Measurements from ENCODE around the gene OPHN1.
"Not testable (repeated sequence)": the region's sequence is repeated elsewhere in the genome, so short reads cannot be mapped to it uniquely, and the experiment has no call there.

Gene OPHN1

GRCh38 chrX:68354879-68355628 lies 78.2 kb downstream of the OPHN1 start:
- no peak for DNase-seq

GRCh38 chrX:68345025-68345424 lies 88.3 kb downstream of the OPHN1 start:
- no peak for DNase-seq

DNA sequence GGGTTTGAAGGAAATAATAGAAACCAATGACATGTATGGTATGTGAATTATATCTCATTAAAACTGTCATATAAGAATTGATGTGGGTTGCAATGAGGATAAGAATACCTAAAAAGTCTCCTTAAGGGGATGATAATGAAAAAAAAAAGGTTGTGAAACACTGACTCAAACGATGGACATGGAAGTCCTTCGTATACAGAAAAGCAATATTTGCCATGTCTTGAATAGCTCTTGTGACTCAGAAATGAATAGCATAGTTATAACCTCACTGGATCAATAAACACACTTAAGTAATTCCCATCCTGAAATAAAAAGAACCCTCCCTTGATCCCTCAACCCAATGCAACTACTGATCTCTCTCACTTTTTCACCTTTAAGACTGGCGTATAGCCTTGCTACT lies 89.7 kb downstream of the OPHN1 start:
- no peak for DNase-seq

DNA sequence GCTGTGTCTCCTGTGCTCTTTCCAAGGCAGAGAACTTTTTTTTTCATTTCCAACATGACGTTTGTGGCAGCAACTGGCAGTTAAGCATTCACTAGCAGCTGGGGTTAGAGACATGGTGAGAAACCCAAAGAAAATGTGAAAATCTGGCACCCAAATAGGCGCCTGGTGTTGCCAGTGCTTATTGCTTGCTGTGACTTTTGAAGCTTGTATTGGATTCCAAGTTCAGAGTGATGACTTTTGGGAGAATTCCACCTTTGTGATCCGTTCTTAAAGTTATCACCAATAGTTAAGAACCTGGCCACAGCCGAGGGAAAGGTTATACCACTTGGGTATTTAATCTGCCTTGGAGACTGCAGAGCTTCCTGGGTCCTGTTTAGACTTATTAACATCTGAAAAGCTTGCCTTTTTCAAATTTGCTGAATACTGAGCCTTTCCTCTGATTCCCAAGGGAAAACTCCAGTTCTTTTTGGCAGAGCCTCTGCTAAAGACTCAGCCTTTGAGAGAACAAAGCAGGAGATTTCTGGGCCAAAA lies 101.0 kb downstream of the OPHN1 start:
- no peak for DNase-seq

DNA sequence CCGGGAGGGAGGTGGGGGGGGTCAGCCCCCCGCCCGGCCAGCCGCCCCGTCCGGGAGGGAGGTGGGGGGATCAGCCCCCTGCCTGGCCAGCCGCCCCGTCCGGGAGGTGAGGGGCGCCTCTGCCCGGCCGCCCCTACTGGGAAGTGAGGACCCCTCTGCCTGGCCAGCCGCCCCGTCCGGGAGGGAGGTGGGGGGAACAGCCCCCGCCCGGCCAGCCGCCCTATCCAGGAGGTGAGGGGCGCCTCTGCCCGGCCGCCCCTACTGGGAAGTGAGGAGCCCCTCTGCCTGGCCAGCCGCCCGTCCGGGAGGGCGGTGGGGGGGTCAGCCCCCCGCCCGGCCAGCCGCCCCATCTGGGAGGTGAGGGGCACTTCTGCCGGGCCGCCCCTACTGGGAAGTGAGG lies 106.5 kb downstream of the OPHN1 start:
- not testable (repeated sequence) for DNase-seq

GRCh38 chrX:68307769-68308168 lies 125.5 kb downstream of the OPHN1 start:
- DNase-seq: no peak

DNA sequence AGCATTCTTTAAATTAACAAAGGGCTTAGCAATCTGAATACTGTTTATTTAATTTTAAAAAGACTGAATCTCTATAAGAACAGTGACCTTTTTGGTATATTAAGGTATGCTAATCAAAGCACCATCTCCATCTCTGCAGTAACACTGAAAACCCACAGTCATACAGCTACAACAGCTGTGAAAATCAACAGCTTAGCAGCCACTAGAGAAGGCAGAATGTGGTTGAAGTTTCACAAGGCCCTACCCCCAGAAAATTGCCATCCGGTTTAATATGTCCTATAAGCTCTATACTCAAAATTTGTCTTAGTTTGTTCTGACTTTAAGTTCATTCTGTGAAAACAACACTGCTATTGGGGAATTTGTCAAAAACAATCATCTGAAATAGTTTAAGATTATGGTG lies 128.7 kb downstream of the OPHN1 start:
- DNase-seq: no peak

GRCh38 chrX:68299898-68300297 lies 133.4 kb downstream of the OPHN1 start:
- DNase-seq: no peak

DNA sequence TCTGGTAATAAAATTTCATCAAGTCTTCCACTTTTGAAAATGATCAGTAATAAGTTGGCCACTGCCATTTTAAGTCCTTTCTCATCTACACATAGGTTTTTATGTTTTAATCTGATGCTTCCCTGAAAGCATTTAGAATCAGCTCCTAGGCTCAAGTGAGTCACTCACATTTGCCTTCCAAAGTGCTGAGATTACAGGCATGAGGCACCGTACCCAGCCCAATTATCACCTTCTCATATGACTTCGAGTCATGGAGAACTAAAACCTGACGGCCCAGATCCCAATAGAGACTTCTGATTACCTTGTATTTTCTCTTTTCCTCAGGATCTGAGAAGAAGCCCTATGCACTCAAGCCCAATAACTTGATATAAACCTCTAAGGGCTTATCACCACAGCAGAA lies 140.8 kb downstream of the OPHN1 start:
- DNase-seq: no peak

DNA sequence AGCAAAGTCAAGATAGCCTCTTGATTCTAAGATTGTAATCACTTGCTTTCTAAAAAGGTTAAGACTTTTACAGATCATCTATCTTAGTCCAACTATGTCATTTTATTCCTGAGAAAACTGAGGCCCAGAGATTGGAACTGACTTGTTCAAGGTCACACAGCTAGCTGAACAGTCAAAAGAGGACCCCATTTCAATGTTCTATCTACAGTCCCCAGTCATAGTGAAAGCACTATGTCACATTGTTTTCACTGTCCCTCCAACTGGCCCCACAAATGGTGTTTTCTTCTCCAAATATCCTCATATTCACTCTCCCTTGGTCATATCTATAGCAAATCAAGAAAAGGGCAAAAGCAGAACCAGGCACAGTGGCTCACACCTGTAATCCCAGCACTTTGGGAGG lies 145.2 kb downstream of the OPHN1 start:
- no peak for DNase-seq

DNA sequence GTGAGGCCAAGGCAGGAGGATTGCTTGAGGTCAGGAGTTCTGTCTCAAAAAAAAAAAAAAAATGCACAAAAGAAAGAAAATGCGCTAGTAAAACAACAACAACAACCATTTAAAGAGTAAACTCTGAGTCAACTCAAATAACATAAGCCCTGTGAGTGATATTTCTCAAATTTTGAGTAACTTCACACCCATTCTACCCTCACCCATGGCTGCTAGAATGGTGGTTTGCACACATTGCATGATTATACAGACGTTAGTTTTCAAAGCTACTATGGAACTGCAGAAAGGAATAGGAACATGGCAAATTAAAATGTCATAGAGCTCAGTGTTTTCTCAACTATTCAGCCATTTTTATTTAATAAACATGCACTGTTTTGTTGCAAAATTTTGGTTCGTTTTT lies 145.9 kb downstream of the OPHN1 start:
- DNase-seq: no peak

GRCh38 chrX:68286980-68287379 lies 146.3 kb downstream of the OPHN1 start:
- no peak for DNase-seq

DNA sequence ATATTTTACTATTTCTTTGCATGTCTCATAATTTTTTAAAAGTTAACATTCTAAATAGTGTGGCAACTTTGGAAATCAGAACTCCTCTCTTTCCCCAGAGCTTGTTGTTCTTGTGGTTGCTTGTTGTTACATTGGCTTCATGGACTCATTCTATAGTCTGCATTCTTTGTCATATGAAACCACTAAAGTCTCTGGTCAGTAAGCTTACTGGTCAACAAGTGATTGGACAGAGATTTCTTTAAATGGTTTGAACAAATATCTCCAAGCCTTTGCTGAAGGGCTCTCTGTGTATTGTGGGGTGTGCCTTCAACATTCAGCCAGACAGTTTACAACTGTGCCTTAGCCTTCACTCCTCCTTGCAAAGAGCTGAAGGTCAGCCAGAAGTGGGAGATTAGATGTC lies 147.2 kb downstream of the OPHN1 start:
- DNase-seq: no peak

- peak; percentile 1 for DNase-seq
Observed at GRCh38 chrX:68284281-68284904, 148.9 kb downstream of the OPHN1 start.

DNA sequence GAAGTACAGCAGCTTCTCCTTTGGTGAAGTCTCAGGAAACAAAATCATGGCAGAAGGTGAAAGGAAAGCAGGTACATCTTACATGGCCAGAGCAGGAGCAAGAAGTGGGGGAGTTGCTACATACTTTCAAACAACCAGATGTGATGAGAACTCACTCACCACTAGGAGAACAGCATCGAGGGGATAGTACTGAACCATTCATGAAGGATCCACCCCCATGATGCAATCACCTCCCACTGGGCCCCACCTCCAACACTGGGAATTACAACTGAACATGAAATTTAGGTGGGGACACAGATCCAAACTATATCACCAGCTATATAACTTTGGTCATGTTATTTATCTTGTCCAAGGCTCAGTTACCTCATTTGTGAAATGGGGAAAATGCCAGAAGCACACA lies 159.4 kb downstream of the OPHN1 start:
- DNase-seq: no peak

DNA sequence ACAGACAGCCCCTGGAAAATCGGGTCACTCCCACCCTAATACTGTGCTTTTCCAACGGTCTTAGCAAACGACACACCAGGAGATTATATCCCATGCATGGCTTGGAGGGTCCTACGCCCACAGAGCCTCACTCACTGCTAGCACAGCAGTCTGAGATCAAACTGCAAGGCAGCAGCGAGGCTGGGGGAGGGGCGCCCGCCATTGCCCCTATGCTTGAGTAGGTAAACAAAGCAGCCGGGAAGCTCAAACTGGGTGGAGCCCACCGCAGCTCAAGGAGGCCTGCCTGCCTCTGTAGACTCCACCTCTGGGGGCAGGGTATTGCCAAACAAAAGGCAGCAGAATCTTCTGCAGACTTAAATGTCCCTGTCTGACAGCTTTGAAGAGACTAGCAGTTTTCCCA lies 168.5 kb downstream of the OPHN1 start:
- not testable (repeated sequence) for DNase-seq

GRCh38 chrX:68261060-68261672 lies 172.1 kb downstream of the OPHN1 start:
- no peak for DNase-seq

GRCh38 chrX:68256990-68257389 lies 176.3 kb downstream of the OPHN1 start:
- no peak for DNase-seq

DNA sequence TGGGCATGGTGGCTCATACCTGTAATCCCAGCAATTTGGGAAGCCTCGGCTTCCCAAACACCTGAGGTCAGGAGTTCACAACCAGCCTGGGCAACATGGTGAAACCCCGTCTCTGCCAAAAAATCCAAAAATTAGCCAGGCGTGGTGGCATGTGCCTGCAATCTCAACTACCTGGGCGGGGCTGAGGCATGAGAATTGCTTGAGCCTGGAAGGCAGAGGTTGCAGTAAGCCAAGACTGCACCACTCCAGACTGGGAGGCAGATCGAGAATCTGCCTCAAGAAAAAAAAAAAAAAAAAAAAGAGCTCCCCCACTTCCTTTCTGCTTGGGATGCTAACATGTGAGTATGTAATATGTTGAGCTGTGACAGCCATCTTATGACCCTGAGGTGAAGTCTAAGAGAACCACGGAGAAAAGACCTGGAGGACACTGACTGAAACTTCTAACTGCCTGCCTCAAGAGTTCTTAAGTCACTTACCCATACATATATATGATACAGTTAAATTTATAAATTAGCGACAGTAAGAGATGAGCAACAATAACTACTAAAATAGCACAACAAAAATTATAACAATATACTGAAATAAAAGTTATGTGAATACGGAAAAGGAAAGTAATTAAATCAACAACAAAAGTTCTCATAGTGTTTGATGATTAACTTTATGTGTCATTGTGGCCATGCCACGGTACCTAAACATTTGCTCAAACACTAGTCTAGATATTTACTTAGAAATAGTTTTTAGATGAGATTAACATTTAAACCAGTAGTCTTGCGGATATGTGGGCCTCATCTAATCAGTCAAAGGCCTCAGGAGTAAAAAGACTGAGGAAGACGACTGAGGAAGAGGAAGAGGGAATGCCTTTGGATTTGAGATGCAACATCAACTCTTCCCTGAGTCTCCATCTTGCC lies 178.3 kb downstream of the OPHN1 start:
- no peak for DNase-seq

DNA sequence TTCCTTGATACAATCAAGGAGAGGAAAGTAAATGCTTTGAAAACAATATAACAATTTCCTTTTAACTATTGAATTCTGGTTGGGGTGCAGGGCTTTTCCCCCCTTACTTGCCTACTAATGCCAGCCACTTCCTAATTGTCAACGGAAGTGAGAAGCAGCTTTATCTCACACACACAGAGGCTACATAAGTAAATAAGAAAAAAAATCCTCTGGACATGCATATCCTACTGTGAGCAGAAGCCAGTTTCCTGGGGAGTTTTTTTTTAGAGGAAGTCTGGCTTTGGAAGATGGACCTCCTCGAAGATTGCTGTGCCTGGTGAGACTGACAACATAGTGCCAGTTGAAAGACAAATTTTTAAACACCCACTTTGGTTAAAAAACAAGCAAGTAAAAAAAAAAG lies 180.6 kb downstream of the OPHN1 start:
- DNase-seq: no peak

GRCh38 chrX:68249903-68250302 lies 183.4 kb downstream of the OPHN1 start:
- no peak for DNase-seq

DNA sequence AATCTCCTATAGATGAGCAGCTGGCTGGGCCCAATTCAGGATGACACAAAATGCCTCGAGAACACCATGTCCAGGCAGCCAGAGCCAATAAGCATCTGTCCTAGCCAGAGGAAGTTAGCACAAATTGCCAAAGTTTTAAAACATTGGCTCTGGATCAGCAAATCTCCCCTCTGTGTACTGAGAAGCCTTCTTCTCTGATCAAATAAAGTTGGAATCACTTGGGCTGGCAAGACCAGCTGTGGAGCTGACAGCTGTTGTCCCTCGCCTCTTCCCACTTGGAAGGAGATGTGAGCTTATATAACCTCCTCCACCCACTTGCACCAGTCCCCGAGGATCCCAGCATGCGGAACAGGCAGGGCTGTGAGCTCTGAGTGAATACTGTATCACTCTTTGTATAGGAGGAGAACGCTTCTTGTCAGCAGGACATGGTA lies 183.9 kb downstream of the OPHN1 start:
- DNase-seq: no peak

GRCh38 chrX:68238568-68238967 lies 194.7 kb downstream of the OPHN1 start:
- DNase-seq: no peak
